ENCODE measurements around the gene ZBTB12.

- TF ChIP-seq CTCF (IDR thresholded peaks at IDR 0.05) (no peak), POLR2A (IDR thresholded peaks at IDR 0.05) (no peak), POLR2AphosphoS5 (IDR thresholded peaks at IDR 0.05) (no peak), EP300 (IDR thresholded peaks at IDR 0.05) (no peak)
Observed at GRCh38 chr6:31883676-31884075, 18.2 kb downstream of the ZBTB12 start.

Measured in stomach (tissue), 4 donors.